ENCODE data around the gene PUS1.

DNA sequence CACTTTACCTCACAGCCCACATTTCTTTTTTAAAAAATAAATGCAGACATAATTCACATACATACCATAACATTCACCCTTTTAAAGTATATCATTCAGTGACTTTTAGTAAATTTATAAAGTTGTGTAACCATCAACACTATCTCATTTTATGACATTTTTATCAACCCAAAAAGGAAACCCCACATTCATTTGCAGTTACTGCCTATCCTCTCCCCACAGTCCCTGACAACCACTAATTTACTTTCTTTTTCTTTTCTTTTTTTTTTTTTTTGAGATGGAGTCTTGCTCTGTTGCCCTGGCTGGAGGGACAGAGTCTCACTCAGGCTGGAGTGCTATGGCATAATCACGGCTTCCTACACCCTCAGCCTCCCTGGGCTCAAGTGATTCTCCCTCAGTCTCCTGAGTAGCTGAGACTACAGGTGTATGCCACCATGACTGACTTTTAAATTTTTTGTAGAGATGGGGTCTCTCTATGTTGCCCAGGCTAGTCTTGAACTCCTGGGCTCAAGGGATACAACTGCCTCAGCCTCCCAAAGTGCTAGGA lies 19.2 kb downstream of the PUS1 start:
- TF ChIP-seq GTF2F1 (IDR thresholded peaks at IDR 0.05; ENCODE audit: low read depth, low read length): no peak
- TF ChIP-seq PHF8 (IDR thresholded peaks at IDR 0.05; ENCODE audit: borderline replicate concordance, low read length): no peak
- TF ChIP-seq PKNOX1 (IDR thresholded peaks at IDR 0.05): no peak
- TF ChIP-seq FOS (IDR thresholded peaks at IDR 0.05; ENCODE audit: extremely low read depth, insufficient read length): no peak
- no peak for TF ChIP-seq POLR2A (conservative IDR thresholded peaks at IDR 0.05)
- TF ChIP-seq EP300 (IDR thresholded peaks at IDR 0.05; ENCODE audit: low read length): no peak
- TF ChIP-seq NFE2 (IDR thresholded peaks at IDR 0.05; ENCODE audit: low read depth): no peak
- no peak for TF ChIP-seq NRF1 (conservative IDR thresholded peaks at IDR 0.05 in 1 of 2, IDR thresholded peaks at IDR 0.05 in 1 of 2)
- no peak for TF ChIP-seq ZZZ3 (IDR thresholded peaks at IDR 0.05)
- no peak for TF ChIP-seq ESRRA (IDR thresholded peaks at IDR 0.05; ENCODE audit: borderline replicate concordance, low read depth)
- TF ChIP-seq HDAC6 (IDR thresholded peaks at IDR 0.05; ENCODE audit: low read depth, low read length): no peak
- TF ChIP-seq TCF7L2 (IDR thresholded peaks at IDR 0.05; ENCODE audit: low read depth, low read length): no peak
- TF ChIP-seq, protein P1, sequence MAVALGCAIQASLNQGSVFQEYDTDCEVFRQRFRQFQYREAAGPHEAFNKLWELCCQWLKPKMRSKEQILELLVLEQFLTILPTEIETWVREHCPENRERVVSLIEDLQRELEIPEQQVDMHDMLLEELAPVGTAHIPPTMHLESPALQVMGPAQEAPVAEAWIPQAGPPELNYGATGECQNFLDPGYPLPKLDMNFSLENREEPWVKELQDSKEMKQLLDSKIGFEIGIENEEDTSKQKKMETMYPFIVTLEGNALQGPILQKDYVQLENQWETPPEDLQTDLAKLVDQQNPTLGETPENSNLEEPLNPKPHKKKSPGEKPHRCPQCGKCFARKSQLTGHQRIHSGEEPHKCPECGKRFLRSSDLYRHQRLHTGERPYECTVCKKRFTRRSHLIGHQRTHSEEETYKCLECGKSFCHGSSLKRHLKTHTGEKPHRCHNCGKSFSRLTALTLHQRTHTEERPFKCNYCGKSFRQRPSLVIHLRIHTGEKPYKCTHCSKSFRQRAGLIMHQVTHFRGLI (CRISPR knock-in tag; IDR thresholded peaks at IDR 0.05): no peak
- TF ChIP-seq SIN3A (IDR thresholded peaks at IDR 0.05; ENCODE audit: borderline replicate concordance in 2 of 2, control insufficient read depth in 1 of 2, low read depth in 2 of 2, low read length in 2 of 2): no peak
